ENCODE measurements around the gene HEY2. TPM values are rescaled to one million over a fixed set of nuclear protein-coding genes. Genes with fewer than 3 reads are reported as not detected.
A peak's percentile ranks its signal among the peaks of the same experiment; 100 is the strongest.

The HEY2 gene
- total and polyA plus RNA-seq, 8 donors = 0.83 to 3.8 (median 1.2) TPM; not detected in 2

GRCh38 chr6:125781314-125781868 lies 32.0 kb downstream of the HEY2 start:
- Histone ChIP-seq H3K27me3 (no peaks in the 10 kb centered on the region), H3K4me3 (peak overlapping the region; percentile 42 to 59 (median 57)), H3K4me1 (peaks cover 0 to 14% (median 4%) of the 10 kb centered on the region in 4 donors), H3K9me3 (no peaks in the 10 kb centered on the region), H3K36me3 (no peaks in the 10 kb centered on the region), H3K27ac (peak overlapping the region; percentile 90 to 97 (median 95))
- TF ChIP-seq POLR2AphosphoS5 (IDR thresholded peaks at IDR 0.05) (no peak), CTCF (IDR thresholded peaks at IDR 0.05) (no peak), EP300 (IDR thresholded peaks at IDR 0.05) (no peak), POLR2A (IDR thresholded peaks at IDR 0.05) (no peak)
- intact Hi-C loops (cut with DNase I; ENCODE audit: low total_unique reads) = loop anchor here (10.0 kb wide), 1 partner anchor 193 kb away; no protein-coding TSS in a partner anchor
- 0 to 3% (median 0%) methylated on average over 3 of the region's 3 CpGs for WGBS, 5 donors
- DNase-seq = no peak

- 33 to 55% (median 40%) methylated on average over 2 of the region's 2 CpGs for WGBS, 5 donors
- Histone ChIP-seq H3K27me3 (no peaks in the 10 kb centered on the region), H3K27ac (no peak overlapping the region), H3K4me1 (peaks cover 0 to 26% (median 8%) of the 10 kb centered on the region in 4 donors), H3K36me3 (no peaks in the 10 kb centered on the region), H3K4me3 (no peak overlapping the region), H3K9me3 (no peaks in the 10 kb centered on the region)
- intact Hi-C loops (cut with DNase I; ENCODE audit: low total_unique reads) = loop anchor here (10.0 kb wide), 1 partner anchor 190 kb away; no protein-coding TSS in a partner anchor
- TF ChIP-seq CTCF (IDR thresholded peaks at IDR 0.05) (no peak), POLR2AphosphoS5 (IDR thresholded peaks at IDR 0.05) (no peak), EP300 (IDR thresholded peaks at IDR 0.05) (no peak), POLR2A (IDR thresholded peaks at IDR 0.05) (no peak)
- no peak for DNase-seq
Measured at GRCh38 chr6:125784365-125784764, 34.9 kb downstream of the HEY2 start.

GRCh38 chr6:125787791-125788190 lies 38.4 kb downstream of the HEY2 start:
- no peak overlapping the region for H3K27ac ChIP-seq
- H3K27me3 ChIP-seq = no peaks in the 10 kb centered on the region
- H3K9me3 ChIP-seq = no peaks in the 10 kb centered on the region
- H3K4me3 ChIP-seq = no peak overlapping the region
- DNase-seq = peak; percentile 37 to 75
- no peak for TF ChIP-seq POLR2A (IDR thresholded peaks at IDR 0.05)
- TF ChIP-seq CTCF (IDR thresholded peaks at IDR 0.05) = peak in 2 of 7 experiments; percentile 24 to 42
- H3K4me1 ChIP-seq = peaks cover 12 to 35% (median 20%) of the 10 kb centered on the region in 4 donors
- intact Hi-C loops (cut with DNase I; ENCODE audit: low total_unique reads) = loop anchor here (10.0 kb wide), 1 partner anchor 187 kb away; no protein-coding TSS in a partner anchor
- WGBS, 5 donors = 8 to 27% (median 17%) methylated on average over 2 of the region's 2 CpGs
- no peaks in the 10 kb centered on the region for H3K36me3 ChIP-seq

GRCh38 chr6:125789167-125789566 lies 39.7 kb downstream of the HEY2 start:
- no peak for DNase-seq

More at GRCh38 chr6:125789167-125789566, 39.7 kb downstream of the HEY2 start:
- Histone ChIP-seq H3K27me3 (no peaks in the 10 kb centered on the region), H3K4me3 (no peak overlapping the region), H3K9me3 (no peaks in the 10 kb centered on the region), H3K36me3 (no peaks in the 10 kb centered on the region), H3K27ac (peak overlapping the region in 4 of 5 donors; percentile 96 to 98 (median 97)), H3K4me1 (peaks cover 13 to 49% (median 27%) of the 10 kb centered on the region in 4 donors)
- 61 to 74% (median 64%) methylated on average over 1 of the region's 1 CpG for WGBS, 5 donors
- intact Hi-C loops (cut with DNase I; ENCODE audit: low total_unique reads) = loop anchor here (10.0 kb wide), 1 partner anchor 186 kb away; no protein-coding TSS in a partner anchor
- TF ChIP-seq POLR2AphosphoS5 (IDR thresholded peaks at IDR 0.05) (no peak), POLR2A (IDR thresholded peaks at IDR 0.05) (no peak), CTCF (IDR thresholded peaks at IDR 0.05) (no peak), EP300 (IDR thresholded peaks at IDR 0.05) (no peak)
